K562 (cell line): ENCODE data around the gene TRMT2B. TPM values are rescaled to one million over a fixed set of nuclear protein-coding genes. Genes with fewer than 3 reads are reported as not detected.
A peak's percentile ranks its signal among the peaks of the same experiment; 100 is the strongest.

Experiments
- CBFA2T2 ChIP-seq: fragments of 450-650 bp; conservative IDR thresholded peaks from 2 replicates; pipeline ENCODE4 v1.6.1; 2017; ENCODE audit warnings: mild to moderate bottlenecking
- CBFA2T3 ChIP-seq: fragments of 450-650 bp; IDR thresholded peaks from 2 replicates; pipeline ENCODE4 v1.6.1; 2017
- CBX2 ChIP-seq: fragments of 200-600 bp; sonication (generic); IDR thresholded peaks from one replicate; pipeline ENCODE4 v1.6.1; 2012; ENCODE audit warnings: mild to moderate bottlenecking, low read length, inconsistent platforms; ENCODE audit not compliant: insufficient read depth, poor library complexity, severe bottlenecking
- CEBPG ChIP-seq, 3 experiments: fragments of 200-800 bp in 1 of 3; sonication (Bioruptor generic) in 1 of 3; sonication (generic) in 1 of 3; formaldehyde crosslinking in 1 of 3; IDR thresholded peaks in 2 of 3; conservative IDR thresholded peaks in 1 of 3; 2 replicates each; pipeline versions ENCODE4 v1.6.1 to v1.8.0; 2016 to 2022; ENCODE audit warnings: missing compliant biosample characterization in 2 of 3, missing genetic modification characterization in 2 of 3, mild to moderate bottlenecking in 1 of 3, missing genetic modification reagents in 1 of 3
- GTF2B ChIP-seq: IDR thresholded peaks from 2 replicates; pipeline ENCODE4 v1.6.1; 2011; ENCODE audit not compliant: insufficient read length; ENCODE audit errors: extremely low read depth
- KAT7 ChIP-seq: sonication (generic); formaldehyde crosslinking; IDR thresholded peaks from 2 replicates; pipeline ENCODE4 v1.8.0; 2022; ENCODE audit warnings: missing genetic modification reagents, mild to moderate bottlenecking, borderline replicate concordance
- KDM1A ChIP-seq, 2 experiments: fragments of 450-650 bp; IDR thresholded peaks; 2 replicates each; pipeline ENCODE4 v1.6.1; 2016; ENCODE audit warnings: mild to moderate bottlenecking in 2 of 2
- MEIS2 ChIP-seq: fragments of 450-650 bp; IDR thresholded peaks from 2 replicates; pipeline ENCODE4 v1.6.1; 2014; ENCODE audit warnings: mild to moderate bottlenecking; ENCODE audit not compliant: partially characterized antibody
- MTA2 ChIP-seq: fragments of 450-650 bp; IDR thresholded peaks from 2 replicates; pipeline ENCODE4 v1.6.1; 2016; ENCODE audit warnings: low read depth
- NCOR1 ChIP-seq: fragments of 450-650 bp; IDR thresholded peaks from 2 replicates; pipeline ENCODE4 v1.6.1; 2016; ENCODE audit warnings: mild to moderate bottlenecking, moderate library complexity
- NKRF ChIP-seq: fragments of 450-650 bp; IDR thresholded peaks from 2 replicates; pipeline ENCODE4 v1.6.1; 2016; ENCODE audit warnings: borderline replicate concordance
- PBX2 ChIP-seq, 2 experiments: IDR thresholded peaks in 1 of 2; conservative IDR thresholded peaks in 1 of 2; 2 replicates each; pipeline ENCODE4 v1.6.1; 2016; ENCODE audit warnings: low read depth in 2 of 2, mild to moderate bottlenecking in 1 of 2, missing compliant biosample characterization in 1 of 2, missing genetic modification characterization in 1 of 2, moderate library complexity in 1 of 2
- RCOR1 ChIP-seq, 2 experiments: IDR thresholded peaks; 2 replicates each; pipeline ENCODE4 v1.6.1; 2012; ENCODE audit warnings: low read depth in 2 of 2, low read length in 2 of 2, borderline replicate concordance in 1 of 2, improper control_type of control experiment in 1 of 2
- SMARCE1 ChIP-seq: fragments of 450-650 bp; IDR thresholded peaks from 2 replicates; pipeline ENCODE4 v1.7.1; 2016; ENCODE audit warnings: mild to moderate bottlenecking
- STAG1 ChIP-seq: sonication (generic); formaldehyde crosslinking; IDR thresholded peaks from 2 replicates; pipeline ENCODE4 v1.5.0; 2020; ENCODE audit warnings: missing genetic modification reagents, borderline replicate concordance
- TAL1 ChIP-seq: fragments of 450-650 bp; IDR thresholded peaks from 2 replicates; pipeline ENCODE4 v1.6.1; 2016; ENCODE audit warnings: mild to moderate bottlenecking
- TCF3 ChIP-seq: sonication (generic); formaldehyde crosslinking; IDR thresholded peaks from 2 replicates; pipeline ENCODE4 v1.4.0; 2020; ENCODE audit warnings: mild to moderate bottlenecking, missing genetic modification reagents
- TRIM24 ChIP-seq, 2 experiments: fragments of 450-650 bp; IDR thresholded peaks; 2 replicates each; pipeline ENCODE4 v1.6.1; 2016
- ZNF561 ChIP-seq: fragments of 450-650 bp; formaldehyde crosslinking; conservative IDR thresholded peaks from 2 replicates; pipeline ENCODE4 v1.4.0; 2020; ENCODE audit warnings: mild to moderate bottlenecking, moderate library complexity
- polyA plus RNA-seq, 8 experiments: library from polyadenylated mRNA; depleted of rRNA in 4 of 8; stranded (reverse) in 5 of 8; unstranded in 3 of 8; fragments of >200 nt; fragmentation: Nextera tagmentation in 2 of 8; fragmentation: Illumina TruSeq in 1 of 8; extraction: Ambion mirVana in 2 of 8; extraction: Trizol in 1 of 8; gene quantifications; 2 replicates each; pipeline versions ENCODE4 v1.2.1 to v1.2.3, GENCODE V29; 2011 to 2014; ENCODE audit warnings: inconsistent platforms in 1 of 8, missing spikeins in 1 of 8
- total RNA-seq, 7 experiments: library from RNA; depleted of rRNA in 6 of 7; stranded (reverse); fragments of >200 nt in 6 of 7; fragmentation: Illumina TruSeq in 2 of 7; extraction: Trizol in 2 of 7; gene quantifications; 2 replicates each; pipeline versions ENCODE4 v1.2.1 to v1.2.3, GENCODE V29; 2011 to 2021; ENCODE audit warnings: low replicate concordance in 1 of 7
- TF ChIP-seq, protein P1 (sequence below): fragments of 450-650 bp; formaldehyde crosslinking; IDR thresholded peaks from 2 replicates; pipeline ENCODE4 v1.4.0; 2020; ENCODE audit warnings: mild to moderate bottlenecking, moderate library complexity

TRMT2B gene
- total and polyA plus RNA-seq, 9 of the 15 experiments (the other 6 are each of a cell fraction or from before 2014, with no cell fraction given): 3.9 to 23.4 (median 18.1) TPM

DNA sequence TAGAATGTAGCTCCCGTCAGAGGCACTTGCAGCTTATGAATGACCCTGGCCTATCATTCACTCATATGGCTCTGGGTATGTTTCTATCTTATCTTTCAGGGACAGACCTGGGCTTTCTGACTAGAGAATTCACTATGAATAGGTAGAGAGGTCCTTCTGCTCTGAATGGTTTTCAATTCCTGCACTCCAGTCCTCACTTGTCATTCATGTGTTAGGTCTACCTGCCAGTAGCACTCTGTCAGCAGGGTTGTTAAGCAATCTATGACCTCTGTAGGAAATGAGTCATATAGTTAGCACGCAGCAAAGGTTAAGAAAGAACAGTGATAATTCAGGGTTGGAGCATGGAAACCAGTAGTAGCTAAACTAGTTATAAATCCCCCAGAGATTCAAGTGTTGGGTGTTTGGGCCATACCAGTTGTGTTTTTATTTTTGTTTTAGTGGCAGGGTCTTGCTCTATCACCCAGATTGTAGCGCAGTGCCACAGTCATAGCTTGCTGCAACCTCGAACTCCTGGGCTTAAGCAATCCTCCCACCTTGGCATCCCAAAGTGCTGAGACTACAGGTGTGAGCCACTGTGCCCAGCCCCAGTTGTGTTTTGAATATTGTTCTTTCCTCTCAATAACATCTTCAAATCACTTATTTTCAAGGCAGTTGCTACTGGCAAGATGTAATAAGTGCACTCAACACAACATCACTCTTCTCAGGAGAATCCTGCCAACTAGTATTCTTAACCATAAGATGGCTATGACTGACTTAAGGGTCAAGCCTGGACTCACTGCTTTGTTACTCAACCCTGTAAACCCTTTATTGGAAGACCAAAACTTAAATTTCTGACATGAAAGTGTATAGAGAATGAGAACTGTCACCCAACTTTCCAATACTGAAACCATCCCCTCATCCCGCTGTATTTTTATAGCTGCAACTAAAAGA lies 57.3 kb downstream of the TRMT2B start (continued):
- TF ChIP-seq NKRF (no peak), STAG1 (no peak), CBX2 (no peak), KAT7 (CRISPR knock-in tag) (no peak), PBX2 (CRISPR knock-in tag; IDR thresholded peaks at IDR 0.05; ENCODE audit: low read depth) (no peak), PBX2 (tag; conservative IDR thresholded peaks at IDR 0.05; ENCODE audit: low read depth) (peak; percentile 51; the same call in 1 of the 2 replicates), TRIM24 (IDR thresholded peaks at IDR 0.05) (peak; percentile 36 to 45; a peak in 2 of 4 replicates), ZNF561 (CRISPR knock-in tag) (no peak), MEIS2 (peak; percentile 86), TCF3 (CRISPR knock-in tag) (peak; percentile 84), CBFA2T2 (peak; percentile 73), SMARCE1 (peak; percentile 31; the same call in 1 of the 2 replicates), KDM1A (IDR thresholded peaks at IDR 0.05) (peak; percentile 80 to 82), GTF2B (no peak), MTA2 (0 out of 2 replicates have a peak, but pooled peaks have one; percentile 34), TAL1 (peak; percentile 74), CBFA2T3 (peak; percentile 88), CEBPG (CRISPR knock-in tag; IDR thresholded peaks at IDR 0.05) (peak; percentile 78), CEBPG (tag; conservative IDR thresholded peaks at IDR 0.05 in 1 of 2, IDR thresholded peaks at IDR 0.05 in 1 of 2) (peak; percentile 62 to 84), NCOR1 (peak; percentile 66), RCOR1 (IDR thresholded peaks at IDR 0.05; ENCODE audit: borderline replicate concordance in 1 of 2, low read depth in 2 of 2, low read length in 2 of 2) (peak in 1 of 2 experiments; percentile 24; a peak in 1 of 4 replicates)
- TF ChIP-seq, protein P1, sequence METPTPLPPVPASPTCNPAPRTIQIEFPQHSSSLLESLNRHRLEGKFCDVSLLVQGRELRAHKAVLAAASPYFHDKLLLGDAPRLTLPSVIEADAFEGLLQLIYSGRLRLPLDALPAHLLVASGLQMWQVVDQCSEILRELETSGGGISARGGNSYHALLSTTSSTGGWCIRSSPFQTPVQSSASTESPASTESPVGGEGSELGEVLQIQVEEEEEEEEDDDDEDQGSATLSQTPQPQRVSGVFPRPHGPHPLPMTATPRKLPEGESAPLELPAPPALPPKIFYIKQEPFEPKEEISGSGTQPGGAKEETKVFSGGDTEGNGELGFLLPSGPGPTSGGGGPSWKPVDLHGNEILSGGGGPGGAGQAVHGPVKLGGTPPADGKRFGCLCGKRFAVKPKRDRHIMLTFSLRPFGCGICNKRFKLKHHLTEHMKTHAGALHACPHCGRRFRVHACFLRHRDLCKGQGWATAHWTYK (CRISPR knock-in tag): no peak
